ENCODE data around the gene HDAC4. TPM values are rescaled to one million over a fixed set of nuclear protein-coding genes. Genes with fewer than 3 reads are reported as not detected.

HDAC4 gene
- total RNA-seq, 1 experiment from 2014 or later, result 32.0 TPM

- no peak overlapping the region for H2BK15ac ChIP-seq (ENCODE audit: low read depth, low read length)
- H4K5ac ChIP-seq (ENCODE audit: insufficient read length, low read depth, low read length), result no peak overlapping the region
- H3K27me3 ChIP-seq (ENCODE audit: insufficient read depth, low read length), result no peaks in the 10 kb centered on the region
- H3K23me2 ChIP-seq (ENCODE audit: insufficient read length, low read depth, low read length, poor library complexity, severe bottlenecking), result no peaks in the 10 kb centered on the region
- no peaks in the 10 kb centered on the region for H3K79me1 ChIP-seq (ENCODE audit: insufficient read depth, low read depth, low read length, poor library complexity, severe bottlenecking)
- no peak overlapping the region for H3T11ph ChIP-seq (ENCODE audit: low read length)
- H3K4me1 Mint-ChIP-seq, result peaks cover 10 to 11% of the 10 kb centered on the region in 2 experiments
- no peaks in the 10 kb centered on the region for H4K20me1 ChIP-seq (ENCODE audit: control insufficient read depth, insufficient read depth, insufficient read length)
- H3K23ac ChIP-seq (ENCODE audit: insufficient read length, low read depth, low read length), result no peak overlapping the region
- no peak overlapping the region for H2BK5ac ChIP-seq (ENCODE audit: insufficient read length, low read length)
- H3K79me2 ChIP-seq (ENCODE audit: insufficient read depth, low read length), result no peaks in the 10 kb centered on the region
- H2BK20ac ChIP-seq (ENCODE audit: low read depth, low read length, poor library complexity, severe bottlenecking), result no peak overlapping the region
- peaks cover 3% of the 10 kb centered on the region for H3K27me3 Mint-ChIP-seq (ENCODE audit: low read depth)
- no peak overlapping the region for H3K9ac ChIP-seq (ENCODE audit: extremely low read depth, insufficient read length, low read length)
- TF ChIP-seq CTCF (conservative IDR thresholded peaks at IDR 0.05), result no peak
- H3K27ac Mint-ChIP-seq, result no peak overlapping the region
- peaks cover 3 to 4% of the 10 kb centered on the region in 2 experiments; a peak in 4 of 5 replicates for H3K9me3 Mint-ChIP-seq
- no peak overlapping the region for H3K56ac ChIP-seq (ENCODE audit: insufficient read length, low read depth, low read length)
- no CpG with 5 or more reads among the region's 5 CpGs for WGBS (ENCODE audit: extremely low coverage, insufficient read length, low lambda C conversion rate)
- no peak overlapping the region for H3K4me3 Mint-ChIP-seq
- no peak overlapping the region for H2BK12ac ChIP-seq (ENCODE audit: insufficient read length, low read depth, low read length)
- no peak overlapping the region for H3K14ac ChIP-seq (ENCODE audit: insufficient read depth, low read length)
- H3K27ac ChIP-seq (ENCODE audit: insufficient read length, low read depth, low read length), result no peak overlapping the region
- H2AK5ac ChIP-seq (ENCODE audit: insufficient read length, low read length), result no peak overlapping the region
- H3K36me3 Mint-ChIP-seq (ENCODE audit: insufficient read depth in 1 of 3, low read depth in 3 of 3), result no peaks in the 10 kb centered on the region
- no peak overlapping the region for H3K4me2 ChIP-seq (ENCODE audit: insufficient read depth, insufficient read length, low read length)
- DNase-seq, result no peak
- no peak overlapping the region for H2AFZ ChIP-seq (ENCODE audit: low read length)
- no peak overlapping the region for H4K8ac ChIP-seq (replicated peaks; ENCODE audit: insufficient read length, low read depth, low read length)
- no peak overlapping the region for H3K4ac ChIP-seq (ENCODE audit: low read depth, low read length)
- no peak overlapping the region for H4K91ac ChIP-seq (ENCODE audit: insufficient read length, low read depth, low read length)
- H2BK120ac ChIP-seq (ENCODE audit: low read depth, low read length, poor library complexity, severe bottlenecking), result no peak overlapping the region
- no peaks in the 10 kb centered on the region for H3K4me1 ChIP-seq (ENCODE audit: insufficient read depth, low read length)
- no peaks in the 10 kb centered on the region for H3K9me3 ChIP-seq (ENCODE audit: control insufficient read depth, low read depth, low read length)
- H3K18ac ChIP-seq (ENCODE audit: insufficient read length, low read depth, low read length), result no peak overlapping the region
Measured at GRCh38 chr2:239411117-239411516, 10.3 kb upstream of the HDAC4 start.
